Mesenchymal stem cell (in vitro differentiated cells and primary cell): Measurements from ENCODE around the gene F2RL1.
A peak's percentile ranks its signal among the peaks of the same experiment; 100 is the strongest.

Experiments
- DNase-seq: peaks from one replicate; pipeline ENCODE4 v3.0.0-alpha.2; 2013
- H2AFZ ChIP-seq: one replicate; pipeline ENCODE4 v1.6.1; 2013; ENCODE audit warnings: low read depth, mild to moderate bottlenecking, control low read depth, inconsistent platforms, low read length, moderate library complexity
- H2AK5ac ChIP-seq: 2 replicates; pipeline ENCODE4 v1.6.1; 2013; ENCODE audit warnings: low read length, moderate library complexity, mild to moderate bottlenecking, inconsistent platforms; ENCODE audit not compliant: severe bottlenecking
- H2BK120ac ChIP-seq: one replicate; pipeline ENCODE4 v1.6.1; 2013; ENCODE audit warnings: low read depth, mild to moderate bottlenecking, inconsistent platforms, low read length, moderate library complexity
- H2BK12ac ChIP-seq, 2 experiments: one replicate each; pipeline ENCODE4 v1.6.1; 2013; ENCODE audit warnings: inconsistent platforms in 2 of 2, low read length in 2 of 2, mild to moderate bottlenecking in 2 of 2, moderate library complexity in 2 of 2, control low read depth in 1 of 2
- H2BK15ac ChIP-seq: one replicate; pipeline ENCODE4 v1.6.1; 2013; ENCODE audit warnings: mild to moderate bottlenecking, low read depth, inconsistent platforms; ENCODE audit not compliant: poor library complexity, severe bottlenecking
- H2BK5ac ChIP-seq: 2 replicates; pipeline ENCODE4 v1.6.1; 2013; ENCODE audit warnings: low read depth, mild to moderate bottlenecking, low read length, control low read depth, inconsistent platforms; ENCODE audit not compliant: poor library complexity, severe bottlenecking
- H3K14ac ChIP-seq, 2 experiments: one replicate each; pipeline ENCODE4 v1.6.1; 2013; ENCODE audit warnings: inconsistent platforms in 2 of 2, low read length in 2 of 2, control low read depth in 1 of 2, mild to moderate bottlenecking in 1 of 2, moderate library complexity in 1 of 2
- H3K18ac ChIP-seq, 2 experiments: one replicate each; pipeline ENCODE4 v1.6.1; 2013; ENCODE audit warnings: inconsistent platforms in 2 of 2, low read length in 2 of 2, control low read depth in 1 of 2, low read depth in 1 of 2, mild to moderate bottlenecking in 1 of 2
- H3K23ac ChIP-seq, 2 experiments: one replicate each; pipeline ENCODE4 v1.6.1; 2013; ENCODE audit warnings: inconsistent platforms in 2 of 2, low read length in 2 of 2, mild to moderate bottlenecking in 2 of 2, moderate library complexity in 2 of 2, control low read depth in 1 of 2
- H3K27ac ChIP-seq: 2 replicates; pipeline ENCODE4 v1.5.1; 2013; ENCODE audit warnings: mild to moderate bottlenecking, moderate library complexity, low read length, control low read depth, inconsistent platforms; ENCODE audit not compliant: poor library complexity, severe bottlenecking
- H3K27me3 ChIP-seq, 2 experiments: 2 replicates each; pipeline versions ENCODE4 v1.6.1 to v1.7.0; 2013; ENCODE audit warnings: low read length in 2 of 2, mild to moderate bottlenecking in 2 of 2, moderate library complexity in 2 of 2, control low read depth in 1 of 2, inconsistent platforms in 1 of 2; ENCODE audit not compliant: control insufficient read depth in 1 of 2, insufficient read depth in 1 of 2
- H3K36me3 ChIP-seq, 2 experiments: 2 replicates each; pipeline versions ENCODE4 v1.6.1 to v1.7.0; 2013; ENCODE audit warnings: low read length in 2 of 2, control low read depth in 1 of 2, inconsistent platforms in 1 of 2, low read depth in 1 of 2, mild to moderate bottlenecking in 1 of 2; ENCODE audit not compliant: insufficient read depth in 2 of 2, control insufficient read depth in 1 of 2
- H3K4ac ChIP-seq, 2 experiments: one replicate each; pipeline ENCODE4 v1.6.1; 2013; ENCODE audit warnings: inconsistent platforms in 2 of 2, low read length in 2 of 2, mild to moderate bottlenecking in 2 of 2, moderate library complexity in 2 of 2, control low read depth in 1 of 2, low read depth in 1 of 2
- H3K4me1 ChIP-seq: 2 replicates; pipeline ENCODE4 v1.6.1; 2013; ENCODE audit warnings: low read depth, low read length, control low read depth; ENCODE audit not compliant: control insufficient read depth, insufficient read depth
- H3K4me2 ChIP-seq: 2 replicates; pipeline ENCODE4 v1.6.1; 2013; ENCODE audit warnings: low read length, mild to moderate bottlenecking, inconsistent platforms; ENCODE audit not compliant: poor library complexity, severe bottlenecking
- H3K4me3 ChIP-seq, 2 experiments: 2 replicates each; pipeline versions ENCODE4 v1.5.1 to v1.7.0; 2013; ENCODE audit warnings: low read length in 2 of 2, mild to moderate bottlenecking in 2 of 2, control low read depth in 1 of 2, low read depth in 1 of 2; ENCODE audit not compliant: insufficient read depth in 1 of 2
- H3K79me1 ChIP-seq: replicated peaks from 2 replicates; pipeline ENCODE4 v1.6.1; 2013; ENCODE audit warnings: mild to moderate bottlenecking, control low read depth, low read length, inconsistent platforms; ENCODE audit not compliant: poor library complexity, severe bottlenecking
- H3K9ac ChIP-seq: 2 replicates; pipeline ENCODE4 v1.7.0; 2013; ENCODE audit warnings: mild to moderate bottlenecking, low read length, moderate library complexity
- H3K9me3 ChIP-seq: 2 replicates; pipeline ENCODE4 v1.7.0; 2013; ENCODE audit warnings: mild to moderate bottlenecking, low read length; ENCODE audit not compliant: control insufficient read depth
- H4K8ac ChIP-seq: one replicate; pipeline ENCODE4 v1.6.1; 2013; ENCODE audit warnings: inconsistent platforms, mild to moderate bottlenecking, low read length, moderate library complexity
- H4K91ac ChIP-seq: one replicate; pipeline ENCODE4 v1.6.1; 2013; ENCODE audit warnings: mild to moderate bottlenecking, low read length, inconsistent platforms
- WGBS: methylation state at CpG from one replicate; pipeline ENCODE4 v1.1.7; 2013; ENCODE audit warnings: mixed read lengths; 5-methylcytosine and 5-hydroxymethylcytosine counted together

F2RL1 gene

GRCh38 chr5:76799588-76799987 lies 19.2 kb upstream of the F2RL1 start:
- H3K14ac ChIP-seq = no peak overlapping the region
- no peak overlapping the region for H3K27ac ChIP-seq
- H2BK12ac ChIP-seq = peak overlapping the region in 1 of 2 experiments; percentile 66
- no peak overlapping the region for H3K23ac ChIP-seq
- H3K27me3 ChIP-seq = no peaks in the 10 kb centered on the region
- no peaks in the 10 kb centered on the region for H3K9me3 ChIP-seq
- peak overlapping the region in 1 of 2 experiments; percentile 48 for H3K18ac ChIP-seq
- H2BK120ac ChIP-seq = no peak overlapping the region
- no peak overlapping the region for H4K8ac ChIP-seq
- DNase-seq = no peak
- no peak overlapping the region for H2BK5ac ChIP-seq
- no peak overlapping the region for H2AK5ac ChIP-seq
- no peak overlapping the region for H3K4me2 ChIP-seq
- no peaks in the 10 kb centered on the region for H3K79me1 ChIP-seq
- no peak overlapping the region for H4K91ac ChIP-seq
- H3K4me1 ChIP-seq = peaks cover 6% of the 10 kb centered on the region
- WGBS = 100% methylated on average over 1 of the region's 1 CpG
- H3K4me3 ChIP-seq = no peak overlapping the region
- no peaks in the 10 kb centered on the region for H3K36me3 ChIP-seq
- H2AFZ ChIP-seq = no peak overlapping the region
- H3K9ac ChIP-seq = no peak overlapping the region
- peak overlapping the region in 1 of 2 experiments; percentile 92 for H3K4ac ChIP-seq
- no peak overlapping the region for H2BK15ac ChIP-seq

- Histone ChIP-seq H3K4ac (no peak overlapping the region), H3K4me2 (no peak overlapping the region), H3K27me3 (no peaks in the 10 kb centered on the region), H3K18ac (no peak overlapping the region), H2BK120ac (no peak overlapping the region), H3K23ac (no peak overlapping the region), H3K79me1 (no peaks in the 10 kb centered on the region), H3K14ac (no peak overlapping the region), H2AFZ (no peak overlapping the region), H2BK5ac (no peak overlapping the region), H3K36me3 (no peaks in the 10 kb centered on the region), H3K9ac (no peak overlapping the region), H3K4me3 (no peak overlapping the region), H4K8ac (no peak overlapping the region), H3K9me3 (no peaks in the 10 kb centered on the region), H2BK15ac (no peak overlapping the region), H3K27ac (no peak overlapping the region), H2BK12ac (no peak overlapping the region), H4K91ac (no peak overlapping the region), H2AK5ac (no peak overlapping the region), H3K4me1 (peaks cover 4% of the 10 kb centered on the region)
- no peak for DNase-seq
- WGBS = 100% methylated on average over 3 of the region's 3 CpGs
Measured at GRCh38 chr5:76800579-76800978, 18.3 kb upstream of the F2RL1 start.

GRCh38 chr5:76801159-76801802 lies 17.5 kb upstream of the F2RL1 start:
- no peak overlapping the region for H2BK12ac ChIP-seq
- H2BK15ac ChIP-seq = peak overlapping the region; percentile 98
- no peaks in the 10 kb centered on the region for H3K79me1 ChIP-seq
- H2BK120ac ChIP-seq = peak overlapping the region; percentile 68
- peak overlapping the region in 1 of 2 experiments; percentile 51 for H3K4ac ChIP-seq
- peak; percentile 60 for DNase-seq
- H3K36me3 ChIP-seq = no peaks in the 10 kb centered on the region
- no peaks in the 10 kb centered on the region for H3K9me3 ChIP-seq
- no peak overlapping the region for H4K8ac ChIP-seq
- no peak overlapping the region for H2AK5ac ChIP-seq
- 58% methylated on average over 4 of the region's 4 CpGs for WGBS
- no peak overlapping the region for H2BK5ac ChIP-seq
- peak overlapping the region in 1 of 2 experiments; percentile 1 for H3K18ac ChIP-seq
- no peak overlapping the region for H3K4me3 ChIP-seq
- H4K91ac ChIP-seq = no peak overlapping the region
- no peak overlapping the region for H3K9ac ChIP-seq
- H3K4me2 ChIP-seq = no peak overlapping the region
- H3K14ac ChIP-seq = no peak overlapping the region
- no peaks in the 10 kb centered on the region for H3K27me3 ChIP-seq
- H3K4me1 ChIP-seq = peaks cover 4% of the 10 kb centered on the region
- H3K27ac ChIP-seq = no peak overlapping the region
- H2AFZ ChIP-seq = no peak overlapping the region
- no peak overlapping the region for H3K23ac ChIP-seq

GRCh38 chr5:76801803-76802195 lies 17.0 kb upstream of the F2RL1 start:
- Histone ChIP-seq H3K4me2 (no peak overlapping the region), H3K4ac (peak overlapping the region in 1 of 2 experiments; percentile 4), H3K27me3 (no peaks in the 10 kb centered on the region), H3K9ac (no peak overlapping the region), H3K14ac (no peak overlapping the region), H3K4me3 (no peak overlapping the region), H2BK12ac (peak overlapping the region; percentile 20 to 65), H2BK120ac (peak overlapping the region; percentile 11), H4K8ac (peak overlapping the region; percentile 35), H2AFZ (no peak overlapping the region), H3K36me3 (no peaks in the 10 kb centered on the region), H3K4me1 (peaks cover 8% of the 10 kb centered on the region), H3K23ac (no peak overlapping the region), H2BK5ac (no peak overlapping the region), H3K79me1 (no peaks in the 10 kb centered on the region), H4K91ac (peak overlapping the region; percentile 52), H3K18ac (peak overlapping the region; percentile 8 to 40), H3K9me3 (no peaks in the 10 kb centered on the region), H3K27ac (no peak overlapping the region), H2BK15ac (no peak overlapping the region), H2AK5ac (no peak overlapping the region)
- no peak for DNase-seq
- 87% methylated on average over 3 of the region's 3 CpGs for WGBS
